Gastrocnemius medialis (tissue), 4 donors: ENCODE results near the gene PDE8A.

Experiments used
- POLR2A ChIP-seq, 2 donors: fragments of 450-650 bp; IDR thresholded peaks; one replicate each; pipeline ENCODE4 v1.6.1; 2017; ENCODE audit warnings: antibody characterized with exemption in 2 of 2, mild to moderate bottlenecking in 2 of 2, moderate library complexity in 2 of 2
- TF ChIP-seq, protein P1 (sequence below), 5 experiments: fragments of 450-650 bp in 3 of 5; fragments of 200-600 bp in 2 of 5; sonication (generic) in 2 of 5; IDR thresholded peaks in 4 of 5; conservative IDR thresholded peaks in 1 of 5; 1 replicate in 4 of 5; 2 replicates in 1 of 5; pipeline ENCODE4 v1.5.1; 2016 to 2019; ENCODE audit warnings: antibody characterized with exemption in 5 of 5, mild to moderate bottlenecking in 3 of 5, moderate library complexity in 3 of 5

GRCh38 chr15:84982301-84982920, 755 bp downstream of the PDE8A start:
- TF ChIP-seq, protein P1, sequence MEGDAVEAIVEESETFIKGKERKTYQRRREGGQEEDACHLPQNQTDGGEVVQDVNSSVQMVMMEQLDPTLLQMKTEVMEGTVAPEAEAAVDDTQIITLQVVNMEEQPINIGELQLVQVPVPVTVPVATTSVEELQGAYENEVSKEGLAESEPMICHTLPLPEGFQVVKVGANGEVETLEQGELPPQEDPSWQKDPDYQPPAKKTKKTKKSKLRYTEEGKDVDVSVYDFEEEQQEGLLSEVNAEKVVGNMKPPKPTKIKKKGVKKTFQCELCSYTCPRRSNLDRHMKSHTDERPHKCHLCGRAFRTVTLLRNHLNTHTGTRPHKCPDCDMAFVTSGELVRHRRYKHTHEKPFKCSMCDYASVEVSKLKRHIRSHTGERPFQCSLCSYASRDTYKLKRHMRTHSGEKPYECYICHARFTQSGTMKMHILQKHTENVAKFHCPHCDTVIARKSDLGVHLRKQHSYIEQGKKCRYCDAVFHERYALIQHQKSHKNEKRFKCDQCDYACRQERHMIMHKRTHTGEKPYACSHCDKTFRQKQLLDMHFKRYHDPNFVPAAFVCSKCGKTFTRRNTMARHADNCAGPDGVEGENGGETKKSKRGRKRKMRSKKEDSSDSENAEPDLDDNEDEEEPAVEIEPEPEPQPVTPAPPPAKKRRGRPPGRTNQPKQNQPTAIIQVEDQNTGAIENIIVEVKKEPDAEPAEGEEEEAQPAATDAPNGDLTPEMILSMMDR (IDR thresholded peaks at IDR 0.05 in 4 of 5, conservative IDR thresholded peaks at IDR 0.05 in 1 of 5): no peak
- TF ChIP-seq POLR2A (IDR thresholded peaks at IDR 0.05): no peak
